ENCODE data around the gene HMG20B.
"Not testable (repeated sequence)": the region's sequence is repeated elsewhere in the genome, so short reads cannot be mapped to it uniquely, and the experiment has no call there.

HMG20B gene

GRCh38 chr19:3572855-3573161 is at the start of gene HMG20B:
HMG20B (plus strand) TSS chr19:3572944; CDS start chr19:3573310, 366 bp downstream.
- DNase-seq, result no peak

- no peak for DNase-seq
Observed at GRCh38 chr19:3523361-3524077, 49.2 kb upstream of the HMG20B start.

DNA sequence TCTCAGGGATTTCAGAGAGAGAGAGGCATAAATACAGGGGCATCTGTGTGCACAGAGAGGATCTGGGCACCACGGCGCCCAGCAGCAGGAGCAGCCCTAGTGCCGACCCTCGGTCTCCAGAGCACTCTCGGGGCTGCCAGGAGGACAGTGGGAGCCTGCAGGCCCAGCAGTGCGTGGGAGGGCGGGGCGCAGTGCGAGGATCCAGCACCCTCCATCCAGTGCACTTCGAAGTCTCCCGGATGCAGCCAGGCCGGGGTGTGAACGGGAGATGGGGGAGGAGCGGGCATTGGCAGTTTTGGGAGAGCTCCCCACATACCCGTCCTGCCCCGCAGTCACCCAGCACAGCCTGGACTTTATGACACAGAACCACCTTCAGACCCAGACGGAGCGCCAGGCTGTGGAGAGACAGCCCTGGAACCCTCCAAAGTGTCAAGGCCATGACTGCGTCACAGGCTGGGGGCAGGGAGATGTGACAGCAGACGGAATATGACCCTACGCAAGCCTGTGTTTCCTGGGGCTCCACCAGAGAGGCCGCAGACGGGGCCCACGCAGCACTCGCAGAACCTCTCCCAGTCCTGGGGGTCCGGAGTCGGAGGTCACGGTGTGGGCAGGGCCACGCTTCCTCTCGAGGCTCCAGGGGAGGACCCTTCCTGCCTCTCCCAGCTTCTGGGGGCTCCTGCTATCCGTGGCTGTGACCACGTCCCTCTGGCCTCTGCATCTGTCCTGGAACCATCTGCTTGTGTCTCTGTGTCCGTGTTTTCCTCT is 48.5 kb upstream of the HMG20B start:
- no peak for DNase-seq

GRCh38 chr19:3524904-3525451 is 47.8 kb upstream of the HMG20B start:
- no peak for DNase-seq

GRCh38 chr19:3526507-3527237 is 46.1 kb upstream of the HMG20B start:
- DNase-seq, result no peak

DNA sequence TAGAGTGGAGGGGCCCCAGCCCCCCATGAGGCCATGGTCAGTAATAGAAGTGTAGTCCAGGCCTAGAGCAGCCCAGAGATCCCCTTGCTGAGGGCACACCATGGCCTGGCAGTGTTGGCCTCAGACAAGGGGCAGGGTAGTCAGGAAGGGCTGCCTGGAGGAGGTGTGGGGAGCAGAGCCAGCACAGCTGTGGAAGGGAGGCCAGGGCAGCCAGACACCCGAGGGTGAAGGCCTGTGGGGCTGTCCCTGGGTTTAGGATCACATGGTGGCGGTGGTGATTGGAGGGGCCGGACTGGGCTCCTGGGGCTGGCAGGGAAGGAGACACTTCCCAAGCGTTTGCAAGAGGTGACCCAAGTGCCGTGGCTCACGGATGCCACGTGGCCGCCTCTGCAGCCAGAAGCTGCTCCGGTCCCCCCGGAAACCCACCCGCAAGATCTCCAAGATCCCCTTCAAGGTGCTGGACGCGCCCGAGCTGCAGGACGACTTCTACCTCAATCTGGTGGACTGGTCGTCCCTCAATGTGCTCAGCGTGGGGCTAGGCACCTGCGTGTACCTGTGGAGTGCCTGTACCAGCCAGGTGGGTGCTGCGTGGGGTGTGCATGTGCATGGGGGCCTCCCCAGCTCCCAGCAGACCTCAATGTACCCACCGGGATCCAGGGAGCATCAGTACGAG is 45.4 kb upstream of the HMG20B start:
- no peak for DNase-seq

- no peak for DNase-seq
Observed at GRCh38 chr19:3528080-3528479, 44.7 kb upstream of the HMG20B start.

GRCh38 chr19:3528539-3529211 is 44.1 kb upstream of the HMG20B start:
- no peak for DNase-seq

- DNase-seq, result not testable (repeated sequence)
Observed at GRCh38 chr19:3529299-3529698, 43.4 kb upstream of the HMG20B start.

DNA sequence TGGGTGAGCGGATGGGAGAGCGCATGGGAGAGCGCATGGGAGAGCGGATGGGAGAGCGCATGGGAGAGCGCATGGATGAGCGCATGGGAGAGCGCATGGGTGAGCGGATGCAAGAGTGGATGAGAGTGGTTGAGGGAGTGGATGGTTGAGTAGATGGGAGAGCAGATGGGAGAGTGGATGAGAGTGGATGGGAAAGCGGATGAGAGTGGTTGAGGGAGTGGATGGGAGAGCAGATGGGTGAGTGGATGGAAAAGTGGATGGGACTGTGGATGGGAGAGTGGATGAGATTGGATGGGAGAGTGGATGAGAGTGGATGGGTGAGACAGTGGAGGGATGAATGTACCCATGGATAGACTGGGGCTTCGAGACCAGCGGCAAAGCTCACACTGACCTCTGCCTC is 42.4 kb upstream of the HMG20B start:
- no peak for DNase-seq

GRCh38 chr19:3531716-3532115 is 41.0 kb upstream of the HMG20B start:
- DNase-seq, result no peak

DNA sequence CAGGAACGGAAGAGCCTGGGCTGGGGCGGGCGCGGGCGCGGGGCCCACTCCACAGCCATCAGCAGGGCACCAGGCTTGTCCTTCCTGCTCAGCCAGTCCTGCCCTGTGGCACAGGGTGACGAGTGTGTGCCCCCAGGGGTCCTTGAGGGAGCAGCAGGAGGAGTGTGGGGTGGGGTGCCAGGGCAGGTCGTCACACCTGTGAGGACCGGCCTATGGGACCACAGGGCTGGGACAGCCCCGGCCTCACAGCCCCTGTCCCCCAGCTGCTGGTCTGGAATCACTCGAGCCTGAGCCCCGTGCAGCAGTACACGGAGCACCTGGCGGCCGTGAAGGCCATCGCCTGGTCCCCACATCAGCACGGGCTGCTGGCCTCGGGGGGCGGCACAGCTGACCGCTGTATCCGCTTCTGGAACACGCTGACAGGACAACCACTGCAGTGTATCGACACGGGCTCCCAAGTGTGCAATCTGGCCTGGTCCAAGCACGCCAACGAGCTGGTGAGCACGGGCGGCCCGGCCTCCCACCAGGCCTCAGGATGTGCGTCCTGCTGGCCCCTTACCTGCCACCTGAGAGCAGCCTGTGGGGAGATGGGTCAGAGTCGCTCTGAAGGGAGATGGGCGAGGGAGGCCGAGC is 40.5 kb upstream of the HMG20B start:
- DNase-seq, result no peak

DNA sequence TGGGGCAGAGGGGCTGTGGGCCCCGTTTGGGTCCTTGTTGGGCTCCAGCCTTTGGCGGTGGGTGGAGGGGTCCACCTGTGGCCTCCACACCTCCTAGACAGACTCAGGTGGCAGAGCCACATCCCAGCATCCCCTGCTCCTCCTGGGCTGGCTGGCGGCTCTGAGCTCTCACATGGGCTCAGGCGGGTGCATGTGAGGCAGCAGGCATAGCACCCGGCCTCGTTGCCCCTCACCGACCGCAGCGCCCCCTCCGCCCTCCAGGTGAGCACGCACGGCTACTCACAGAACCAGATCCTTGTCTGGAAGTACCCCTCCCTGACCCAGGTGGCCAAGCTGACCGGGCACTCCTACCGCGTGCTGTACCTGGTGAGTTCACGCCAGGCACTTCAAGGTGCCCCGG is 39.7 kb upstream of the HMG20B start:
- no peak for DNase-seq

GRCh38 chr19:3533563-3534216 is 39.1 kb upstream of the HMG20B start:
- DNase-seq, result no peak

- no peak for DNase-seq
Observed at GRCh38 chr19:3534375-3535234, 38.1 kb upstream of the HMG20B start.

DNA sequence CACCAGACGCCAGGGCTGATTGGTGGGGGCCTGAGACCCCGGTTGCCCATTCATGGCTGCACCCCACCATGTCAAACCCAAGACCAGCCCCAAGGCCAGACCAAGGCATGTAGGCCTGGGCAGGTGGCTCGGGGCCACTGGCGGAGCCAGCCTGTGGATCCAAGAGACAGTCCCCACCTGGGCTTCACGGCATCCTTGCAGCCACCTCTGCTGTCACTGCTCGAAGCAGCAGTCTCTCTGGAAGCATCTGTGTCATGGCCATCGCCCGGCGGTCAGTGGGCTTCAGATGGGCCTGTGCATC is 37.6 kb upstream of the HMG20B start:
- no peak for DNase-seq

DNA sequence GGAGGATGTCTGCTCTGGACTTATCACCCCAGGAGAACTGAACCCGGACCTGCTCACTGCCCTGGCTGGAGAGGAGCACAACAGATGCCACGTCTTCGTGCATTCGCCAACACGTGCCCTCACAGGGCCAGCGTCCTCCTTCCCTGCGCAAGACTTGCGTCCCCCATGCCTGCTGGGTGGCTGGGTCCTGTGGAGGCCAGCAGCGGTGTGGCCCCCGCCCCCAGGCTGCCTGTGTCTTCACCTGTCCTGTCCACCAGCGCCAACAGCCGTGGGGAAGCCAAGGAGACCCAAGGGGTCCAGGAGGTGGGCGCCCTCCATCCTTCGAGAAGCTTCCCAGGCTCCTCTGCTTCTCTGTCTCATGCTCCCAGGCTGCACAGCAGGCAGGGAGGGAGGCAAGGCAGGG is 37.2 kb upstream of the HMG20B start:
- no peak for DNase-seq

DNA sequence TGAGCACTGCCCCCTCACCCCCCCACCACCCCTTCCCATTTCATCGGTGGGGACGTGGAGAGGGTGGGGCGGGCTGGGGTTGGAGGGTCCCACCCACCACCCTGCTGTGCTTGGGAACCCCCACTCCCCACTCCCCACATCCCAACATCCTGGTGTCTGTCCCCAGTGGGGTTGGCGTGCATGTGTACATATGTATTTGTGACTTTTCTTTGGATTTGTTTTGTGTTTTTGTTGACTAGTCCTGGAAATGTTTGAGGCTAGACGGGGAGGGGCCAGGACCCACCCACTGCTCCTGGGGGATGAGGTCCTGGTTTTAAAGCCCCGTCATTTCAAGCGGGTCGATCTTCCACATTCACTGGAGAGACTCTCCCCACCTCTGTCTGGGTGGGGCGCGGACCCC is 36.8 kb upstream of the HMG20B start:
- no peak for DNase-seq

DNA sequence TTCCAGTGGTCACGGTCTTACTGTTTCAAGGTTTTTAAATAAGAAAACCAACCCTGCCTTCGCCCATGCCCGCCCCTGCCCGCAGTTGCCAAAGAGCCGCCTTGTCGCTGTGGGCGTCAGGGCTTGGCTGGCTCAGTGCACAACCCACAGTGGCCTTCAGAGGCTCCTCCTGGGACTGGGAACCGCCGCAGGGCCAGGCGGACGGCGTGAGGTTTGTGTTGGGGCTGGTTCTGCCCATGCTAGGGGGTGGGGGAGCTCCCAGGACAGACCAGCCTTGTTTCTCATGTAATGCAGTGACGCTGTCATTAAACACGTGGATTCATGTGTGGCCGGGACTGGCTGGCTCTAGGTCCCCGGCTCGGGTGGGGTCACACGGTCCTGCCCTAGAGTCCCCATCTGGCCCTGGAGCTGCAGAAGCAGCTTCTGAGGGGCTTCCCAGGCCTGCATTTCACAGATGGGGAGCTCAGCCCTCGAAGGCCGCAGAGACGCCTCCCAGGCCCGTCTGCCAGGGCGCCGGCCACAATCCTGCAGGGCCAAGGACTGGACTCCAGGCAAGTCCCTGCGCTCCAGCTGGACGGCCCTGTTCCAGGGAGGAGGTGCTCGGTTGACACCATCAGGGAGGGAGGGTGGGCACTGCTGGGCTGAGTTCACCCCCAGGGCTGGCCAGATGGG is 36.2 kb upstream of the HMG20B start:
- DNase-seq, result no peak

DNA sequence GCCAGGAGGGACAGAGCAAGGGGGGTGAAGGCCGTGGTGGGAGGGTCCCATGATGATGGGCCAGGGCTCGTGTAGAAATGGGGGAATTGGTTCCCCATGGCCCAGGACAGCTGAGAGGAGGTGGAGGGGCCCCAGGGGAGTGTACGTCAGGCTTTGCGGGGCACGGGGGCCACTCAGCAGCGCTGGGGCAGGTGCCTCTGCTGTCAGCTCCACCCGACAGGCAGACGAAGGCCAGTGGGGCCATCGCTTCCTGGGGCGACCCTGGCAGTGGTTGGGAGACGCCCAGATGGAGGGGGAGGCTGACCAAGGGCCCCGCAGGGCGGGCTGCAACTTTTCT is 35.7 kb upstream of the HMG20B start:
- no peak for DNase-seq

Data from suppressor macrophage treated with lipopolysaccharide for 4 hours (primary cell).